Ascending aorta (tissue), 2 donors: ENCODE results near the gene PSMA4. TPM values are rescaled to one million over a fixed set of nuclear protein-coding genes. Genes with fewer than 3 reads are reported as not detected.
"Not testable (repeated sequence)": the region's sequence is repeated elsewhere in the genome, so short reads cannot be mapped to it uniquely, and the experiment has no call there.

Experiments
- DNase-seq, 2 donors: peaks; one replicate each; pipeline ENCODE4 v3.0.0-alpha.2; 2019; ENCODE audit warnings: low spot score in 2 of 2
- H3K27ac ChIP-seq, 2 donors: fragments of 200-600 bp; sonication (generic); one replicate each; pipeline ENCODE4 v1.5.1; 2016 to 2017; ENCODE audit warnings: mild to moderate bottlenecking in 1 of 2
- H3K27me3 ChIP-seq: fragments of 200-600 bp; sonication (generic); one replicate; pipeline ENCODE4 v1.5.1; 2017
- H3K36me3 ChIP-seq, 2 donors: fragments of 200-600 bp; sonication (generic); one replicate each; pipeline ENCODE4 v1.5.1; 2016
- H3K4me1 ChIP-seq, 2 donors: fragments of 200-600 bp; sonication (generic); one replicate each; pipeline ENCODE4 v1.5.1; 2016 to 2017; ENCODE audit warnings: mild to moderate bottlenecking in 1 of 2
- H3K4me3 ChIP-seq, 2 donors: fragments of 200-600 bp; sonication (generic); one replicate each; pipeline ENCODE4 v1.5.1; 2016 to 2017; ENCODE audit warnings: mild to moderate bottlenecking in 1 of 2
- H3K9me3 ChIP-seq, 2 donors: fragments of 200-600 bp; sonication (generic); one replicate each; pipeline ENCODE4 v1.5.1; 2016
- CTCF ChIP-seq, 3 experiments: fragments of 200-600 bp in 2 of 3; fragments of 450-650 bp in 1 of 3; sonication (generic) in 2 of 3; IDR thresholded peaks; one replicate each; pipeline ENCODE4 v1.5.1; 2016 to 2019; ENCODE audit warnings: antibody characterized with exemption in 3 of 3, mild to moderate bottlenecking in 1 of 3, moderate library complexity in 1 of 3
- intact Hi-C: fragments of 100-400 bp; cut with DNase I; formaldehyde crosslinking; loops from one replicate; pipeline ENCODE4 v1.15.1; 2023
- total RNA-seq: library from RNA; depleted of rRNA; stranded (reverse); fragments of >200 nt; gene quantifications from one replicate; pipeline ENCODE4 v1.1.0, GENCODE V29; 2016

PSMA4 gene
- total RNA-seq, 1 donor from 2014 or later, result 94.7 TPM

DNA sequence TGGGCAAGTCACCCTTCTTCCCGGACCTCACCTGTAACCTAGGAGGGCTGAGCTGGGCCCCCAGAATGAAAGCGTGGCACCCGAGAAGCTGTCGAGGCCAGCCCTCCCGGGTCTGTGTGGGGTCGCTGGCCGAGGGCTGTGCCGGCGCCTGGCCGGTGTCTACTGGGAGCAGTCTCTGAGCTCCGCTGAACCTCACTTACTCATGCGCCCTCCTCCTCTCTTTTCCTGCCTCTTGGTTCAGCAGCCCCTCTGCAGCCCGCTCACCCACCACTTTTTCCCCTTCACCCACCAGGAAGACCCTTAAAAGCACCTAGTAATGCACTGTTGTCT, 32.4 kb upstream of the PSMA4 start:
- H3K9me3 ChIP-seq, result no peaks in the 10 kb centered on the region
- DNase-seq, result no peak
- no peaks in the 10 kb centered on the region for H3K36me3 ChIP-seq
- TF ChIP-seq CTCF (IDR thresholded peaks at IDR 0.05), result no peak
- H3K4me3 ChIP-seq, result peak overlapping the region; percentile 61 to 76
- intact Hi-C loops, result loop anchor here (1.0 to 5.0 kb wide), 3 partner anchors 33 to 360 kb away; partner anchors contain the start of genes IDH3A, IREB2 and PSMA4
- H3K27me3 ChIP-seq, result no peaks in the 10 kb centered on the region
- H3K4me1 ChIP-seq, result peaks cover 0 to 4% of the 10 kb centered on the region in 2 donors
- H3K27ac ChIP-seq, result peak overlapping the region in 1 of 2 donors; percentile 39

DNA sequence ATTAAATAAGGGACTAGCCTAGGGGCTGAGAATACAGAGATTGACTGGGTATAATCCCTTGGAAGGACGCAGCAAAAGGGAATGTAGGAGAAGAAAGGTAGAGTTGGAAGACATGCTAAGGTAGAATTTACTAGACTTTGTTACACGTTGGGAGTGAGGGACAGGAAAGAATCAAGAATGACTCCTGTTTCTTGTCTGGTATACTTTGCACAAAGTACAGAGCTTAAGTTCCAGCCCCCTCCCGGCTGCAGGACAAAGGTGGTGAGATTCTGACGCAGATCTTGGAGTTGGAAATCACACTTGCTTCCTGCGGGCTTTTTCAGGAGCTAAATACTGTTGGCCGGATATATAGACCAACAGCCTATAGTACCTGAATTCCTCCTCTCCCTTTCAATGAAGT, 32.0 kb upstream of the PSMA4 start:
- Histone ChIP-seq H3K4me3 (peak overlapping the region; percentile 61 to 76), H3K4me1 (peaks cover 0 to 4% of the 10 kb centered on the region in 2 donors), H3K27me3 (no peaks in the 10 kb centered on the region), H3K9me3 (no peaks in the 10 kb centered on the region), H3K27ac (no peak overlapping the region), H3K36me3 (no peaks in the 10 kb centered on the region)
- DNase-seq, result no peak
- no peak for TF ChIP-seq CTCF (IDR thresholded peaks at IDR 0.05)
- intact Hi-C loops, result loop anchor here (5.0 kb wide), 1 partner anchor 361 kb away; the partner anchor contains the start of gene IDH3A

- intact Hi-C loops, result loop anchor here (5.0 kb wide), 1 partner anchor 363 kb away; the partner anchor contains the start of gene IDH3A
- H3K9me3 ChIP-seq, result no peaks in the 10 kb centered on the region
- TF ChIP-seq CTCF (IDR thresholded peaks at IDR 0.05), result no peak
Observed at GRCh38 chr15:78509726-78510312, 30.4 kb upstream of the PSMA4 start.

DNA sequence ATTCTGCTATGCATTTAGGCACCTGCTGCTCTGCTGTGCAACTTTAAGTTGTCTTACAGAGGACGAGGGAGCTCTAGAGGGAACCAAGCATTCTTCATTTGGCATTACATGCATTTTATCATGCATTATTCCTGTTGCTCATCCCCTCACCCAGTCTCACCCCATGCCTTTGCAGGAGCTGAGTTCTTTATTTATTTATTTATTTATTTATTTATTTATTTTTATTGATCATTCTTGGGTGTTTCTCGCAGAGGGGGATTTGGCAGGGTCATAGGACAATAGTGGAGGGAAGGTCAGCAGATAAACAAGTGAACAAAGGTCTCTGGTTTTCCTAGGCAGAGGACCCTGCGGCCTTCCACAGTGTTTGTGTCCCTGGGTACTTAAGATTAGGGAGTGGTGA, 20.2 kb upstream of the PSMA4 start:
- H3K4me1 ChIP-seq, H3K36me3 ChIP-seq, H3K9me3 ChIP-seq, H3K27ac ChIP-seq, DNase-seq, intact Hi-C loops, H3K4me3 ChIP-seq, H3K27me3 ChIP-seq: not testable (repeated sequence)

More at GRCh38 chr15:78509726-78510312, 30.4 kb upstream of the PSMA4 start:
- Histone ChIP-seq H3K27ac (no peak overlapping the region), H3K36me3 (no peaks in the 10 kb centered on the region), H3K4me1 (peaks cover 0 to 4% of the 10 kb centered on the region in 2 donors), H3K4me3 (no peak overlapping the region), H3K27me3 (no peaks in the 10 kb centered on the region)
- no peak for DNase-seq

- H3K36me3 ChIP-seq, result peaks cover 0 to 5% of the 10 kb centered on the region in 2 donors
- no peak overlapping the region for H3K27ac ChIP-seq
- TF ChIP-seq CTCF (IDR thresholded peaks at IDR 0.05), result no peak
- intact Hi-C loops, result no loop called here
- no peak overlapping the region for H3K4me3 ChIP-seq
- H3K4me1 ChIP-seq, result no peaks in the 10 kb centered on the region
- H3K9me3 ChIP-seq, result no peaks in the 10 kb centered on the region
- H3K27me3 ChIP-seq, result no peaks in the 10 kb centered on the region
- no peak for DNase-seq
Observed at GRCh38 chr15:78524230-78524629, 16.0 kb upstream of the PSMA4 start.

GRCh38 chr15:78527325-78527724, 12.9 kb upstream of the PSMA4 start:
- Histone ChIP-seq H3K27me3 (no peaks in the 10 kb centered on the region), H3K9me3 (no peaks in the 10 kb centered on the region), H3K4me3 (no peak overlapping the region), H3K36me3 (peaks cover 0 to 5% of the 10 kb centered on the region in 2 donors), H3K27ac (no peak overlapping the region), H3K4me1 (no peaks in the 10 kb centered on the region)
- DNase-seq, result no peak
- TF ChIP-seq CTCF (IDR thresholded peaks at IDR 0.05), result no peak
- intact Hi-C loops, result no loop called here
